ENCODE data around the gene C16orf86. TPM values are rescaled to one million over a fixed set of nuclear protein-coding genes. Genes with fewer than 3 reads are reported as not detected.
A peak's percentile ranks its signal among the peaks of the same experiment; 100 is the strongest.

Gene C16orf86
- total RNA-seq, 3 donors from 2014 or later (not counting 1 experiment from before 2014, with no cell fraction given): 3.5 to 4.4 (median 3.6) TPM

GRCh38 chr16:67657017-67657608 lies 9.5 kb upstream of the C16orf86 start:
- ATAC-seq: no peak
- Histone ChIP-seq H3K27ac (ENCODE audit: low read length) (no peak overlapping the region), H3K9me3 (ENCODE audit: control insufficient read depth, insufficient read depth, low read length) (no peaks in the 10 kb centered on the region), H3K4me1 (ENCODE audit: control insufficient read depth, insufficient read depth, low read length) (peaks cover 26% of the 10 kb centered on the region), H3K27me3 (ENCODE audit: control insufficient read depth, insufficient read depth, low read length) (no peaks in the 10 kb centered on the region), H3K4me3 (ENCODE audit: low read length) (no peak overlapping the region), H3K36me3 (ENCODE audit: control insufficient read depth, insufficient read depth, low read length) (peaks cover 27% of the 10 kb centered on the region)
- 98% methylated on average over 14 of the region's 16 CpGs for WGBS (ENCODE audit: insufficient coverage)
- peak overlapping the region in 1 of 2 donors; percentile 22 for H3K27ac Mint-ChIP-seq
- no peaks in the 10 kb centered on the region for H3K27me3 Mint-ChIP-seq (ENCODE audit: low read depth in 2 of 2)
- H3K4me3 Mint-ChIP-seq: no peak overlapping the region
- no peaks in the 10 kb centered on the region for H3K36me3 Mint-ChIP-seq
- intact Hi-C loops (cut with micrococcal nuclease): no loop called here
- H3K9me3 Mint-ChIP-seq: no peaks in the 10 kb centered on the region
- H3K4me1 Mint-ChIP-seq: peaks cover 0 to 34% of the 10 kb centered on the region in 2 donors
- DNase-seq: no peak
- TF ChIP-seq, protein P1, sequence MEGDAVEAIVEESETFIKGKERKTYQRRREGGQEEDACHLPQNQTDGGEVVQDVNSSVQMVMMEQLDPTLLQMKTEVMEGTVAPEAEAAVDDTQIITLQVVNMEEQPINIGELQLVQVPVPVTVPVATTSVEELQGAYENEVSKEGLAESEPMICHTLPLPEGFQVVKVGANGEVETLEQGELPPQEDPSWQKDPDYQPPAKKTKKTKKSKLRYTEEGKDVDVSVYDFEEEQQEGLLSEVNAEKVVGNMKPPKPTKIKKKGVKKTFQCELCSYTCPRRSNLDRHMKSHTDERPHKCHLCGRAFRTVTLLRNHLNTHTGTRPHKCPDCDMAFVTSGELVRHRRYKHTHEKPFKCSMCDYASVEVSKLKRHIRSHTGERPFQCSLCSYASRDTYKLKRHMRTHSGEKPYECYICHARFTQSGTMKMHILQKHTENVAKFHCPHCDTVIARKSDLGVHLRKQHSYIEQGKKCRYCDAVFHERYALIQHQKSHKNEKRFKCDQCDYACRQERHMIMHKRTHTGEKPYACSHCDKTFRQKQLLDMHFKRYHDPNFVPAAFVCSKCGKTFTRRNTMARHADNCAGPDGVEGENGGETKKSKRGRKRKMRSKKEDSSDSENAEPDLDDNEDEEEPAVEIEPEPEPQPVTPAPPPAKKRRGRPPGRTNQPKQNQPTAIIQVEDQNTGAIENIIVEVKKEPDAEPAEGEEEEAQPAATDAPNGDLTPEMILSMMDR (IDR thresholded peaks at IDR 0.05): no peak

DNA sequence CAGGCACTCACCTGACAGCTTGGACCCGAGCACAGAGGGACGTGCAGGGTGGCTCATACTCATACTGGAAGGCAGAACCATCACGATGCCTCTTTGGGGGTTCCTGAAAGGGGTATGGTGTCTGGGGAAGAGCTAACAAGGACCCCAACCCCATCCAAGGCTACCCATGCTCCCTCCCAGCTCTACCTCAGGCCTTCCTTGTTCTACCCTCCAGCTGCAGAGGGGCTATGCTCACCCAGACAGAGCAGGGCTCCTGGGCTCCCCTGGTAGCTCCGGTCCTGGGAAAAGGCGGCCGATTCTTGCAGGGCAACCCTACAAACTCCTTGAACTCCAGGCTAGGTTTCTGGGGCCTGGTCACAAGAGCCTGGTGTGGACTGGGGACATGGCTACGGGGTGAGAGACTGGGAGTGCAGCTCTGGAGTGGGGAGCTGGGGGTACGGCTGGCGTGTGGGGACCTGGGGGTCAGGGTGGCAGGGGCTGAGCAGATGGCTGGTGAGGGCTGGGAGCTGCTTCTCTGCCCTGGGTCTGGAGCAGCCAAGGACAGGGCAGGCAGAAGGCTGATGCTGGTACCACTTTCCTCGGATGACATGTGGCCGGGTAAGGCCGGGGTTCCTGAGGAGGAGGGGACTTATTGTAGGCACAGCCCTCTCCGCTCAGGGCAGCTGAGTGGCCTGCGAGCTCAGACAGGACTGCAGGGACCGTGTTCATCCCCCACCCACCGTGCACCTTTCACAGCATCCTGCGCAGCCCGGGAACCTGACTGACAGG lies 8.7 kb upstream of the C16orf86 start:
- Histone ChIP-seq H3K4me1 (ENCODE audit: control insufficient read depth, insufficient read depth, low read length) (peaks cover 26% of the 10 kb centered on the region), H3K36me3 (ENCODE audit: control insufficient read depth, insufficient read depth, low read length) (peaks cover 23% of the 10 kb centered on the region)
- no peak overlapping the region for H3K27ac Mint-ChIP-seq

GRCh38 chr16:67658849-67659674 lies 7.6 kb upstream of the C16orf86 start:
- peak overlapping the region; percentile 93 to 94 for H3K27ac Mint-ChIP-seq
- no peaks in the 10 kb centered on the region for H3K9me3 Mint-ChIP-seq
- H3K9me3 ChIP-seq (ENCODE audit: control insufficient read depth, insufficient read depth, low read length): no peaks in the 10 kb centered on the region
- H3K27ac ChIP-seq (ENCODE audit: low read length): no peak overlapping the region
- H3K36me3 ChIP-seq (ENCODE audit: control insufficient read depth, insufficient read depth, low read length): peaks cover 23% of the 10 kb centered on the region
- peaks cover 0 to 35% of the 10 kb centered on the region in 2 donors for H3K4me1 Mint-ChIP-seq
- H3K4me3 ChIP-seq (ENCODE audit: low read length): peak overlapping the region; percentile 67
- H3K36me3 Mint-ChIP-seq: no peaks in the 10 kb centered on the region
- WGBS (ENCODE audit: insufficient coverage): 33% methylated on average over 19 of the region's 21 CpGs
- no peaks in the 10 kb centered on the region for H3K27me3 ChIP-seq (ENCODE audit: control insufficient read depth, insufficient read depth, low read length)
- peak overlapping the region; percentile 94 for H3K4me3 Mint-ChIP-seq
- no peak for DNase-seq
- intact Hi-C loops (cut with micrococcal nuclease): no loop called here
- H3K4me1 ChIP-seq (ENCODE audit: control insufficient read depth, insufficient read depth, low read length): peaks cover 26% of the 10 kb centered on the region
- H3K27me3 Mint-ChIP-seq (ENCODE audit: low read depth in 2 of 2): no peaks in the 10 kb centered on the region
- TF ChIP-seq, protein P1 (IDR thresholded peaks at IDR 0.05): no peak
- ATAC-seq: no peak

More for the DNA sequence above, 8.7 kb upstream of the C16orf86 start:
- Mint-ChIP-seq H3K36me3 (no peaks in the 10 kb centered on the region), H3K4me3 (peak overlapping the region; percentile 17), H3K9me3 (no peaks in the 10 kb centered on the region), H3K4me1 (peaks cover 0 to 34% of the 10 kb centered on the region in 2 donors), H3K27me3 (ENCODE audit: low read depth in 2 of 2) (no peaks in the 10 kb centered on the region)
- Histone ChIP-seq H3K9me3 (ENCODE audit: control insufficient read depth, insufficient read depth, low read length) (no peaks in the 10 kb centered on the region), H3K27me3 (ENCODE audit: control insufficient read depth, insufficient read depth, low read length) (no peaks in the 10 kb centered on the region), H3K27ac (ENCODE audit: low read length) (no peak overlapping the region), H3K4me3 (ENCODE audit: low read length) (no peak overlapping the region)
- TF ChIP-seq, protein P1 (IDR thresholded peaks at IDR 0.05): no peak
- ATAC-seq (no peak), DNase-seq (no peak)
- intact Hi-C loops (cut with micrococcal nuclease): no loop called here
- 94% methylated on average over 18 of the region's 18 CpGs for WGBS (ENCODE audit: insufficient coverage)
